ENCODE results near the gene CUTA. TPM values are rescaled to one million over a fixed set of nuclear protein-coding genes. Genes with fewer than 3 reads are reported as not detected.

The CUTA gene
- total and polyA plus RNA-seq, 5 donors from 2014 or later = 202 to 529 (median 476) TPM

GRCh38 chr6:33425668-33426577 lies 8.0 kb upstream of the CUTA start:
- peaks cover 60% of the 10 kb centered on the region for H3K4me1 ChIP-seq (ENCODE audit: control insufficient read depth, insufficient read depth, low read length, poor library complexity, severe bottlenecking)
- Mint-ChIP-seq H3K4me3 (peak overlapping the region; percentile 87 to 98 (median 96)), H3K36me3 (peaks cover 3% of the 10 kb centered on the region), H3K4me1 (peaks cover 17 to 83% (median 59%) of the 10 kb centered on the region in 4 donors), H3K27ac (peak overlapping the region; percentile 95 to 100 (median 96)), H3K9me3 (peaks cover 0 to 3% (median 0%) of the 10 kb centered on the region in 7 donors), H3K27me3 (peaks cover 16% of the 10 kb centered on the region)
- H3K27me3 ChIP-seq (ENCODE audit: control insufficient read depth, insufficient read depth, low read length) = no peaks in the 10 kb centered on the region
- DNase-seq = peak; percentile 73 to 89 (median 79)
- H3K27ac ChIP-seq (ENCODE audit: insufficient read depth, low read length, poor library complexity, severe bottlenecking) = peak overlapping the region; percentile 90
- H3K4me3 ChIP-seq (ENCODE audit: low read depth, low read length) = peak overlapping the region; percentile 85
- H3K9me3 ChIP-seq (ENCODE audit: control insufficient read depth in 2 of 2, low read length in 2 of 2) = no peaks in the 10 kb centered on the region
- peak; percentile 54 to 59 for ATAC-seq (ENCODE audit: low read depth in 2 of 2)
- no peaks in the 10 kb centered on the region for H3K36me3 ChIP-seq (ENCODE audit: control insufficient read depth, insufficient read depth, low read length)

DNA sequence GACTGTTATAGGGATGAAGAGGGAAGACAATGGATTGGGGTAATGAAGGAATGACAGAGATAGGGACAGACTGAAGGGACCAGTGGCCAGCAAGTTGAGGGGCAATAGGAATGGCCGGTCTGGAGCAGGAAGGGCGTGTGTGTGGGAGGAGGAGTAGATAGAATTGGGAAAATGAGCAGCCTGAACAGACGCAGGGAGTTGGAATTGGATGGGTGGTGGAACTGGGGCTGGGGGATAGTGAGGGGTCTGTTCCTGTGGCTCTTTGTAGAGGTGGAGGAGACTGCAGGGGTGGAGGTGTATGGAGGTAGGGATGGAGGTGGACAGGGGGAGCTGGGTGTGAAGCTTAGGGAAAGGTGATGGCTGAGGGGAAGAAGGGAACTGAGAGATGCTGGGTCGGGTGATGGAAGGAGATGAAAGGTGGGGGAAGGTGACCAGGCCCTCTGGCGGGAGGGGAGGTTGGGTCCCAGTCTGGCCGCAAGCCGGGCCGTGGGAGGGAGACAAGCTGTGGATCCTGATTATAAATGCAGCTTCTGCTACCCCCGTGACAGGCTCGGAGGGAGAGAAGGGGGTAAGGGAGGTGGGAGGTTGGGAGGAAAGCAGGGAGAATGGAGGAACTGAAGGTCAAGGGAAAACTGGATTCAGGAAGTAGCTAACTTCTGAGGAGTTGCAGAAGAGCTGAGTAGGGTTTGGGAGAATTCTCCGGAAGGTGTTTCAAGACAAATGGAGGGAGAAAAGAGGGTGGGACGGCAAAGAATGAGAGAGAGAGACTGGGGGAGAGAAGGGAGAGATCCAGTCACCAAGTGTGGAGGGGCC lies 7.2 kb upstream of the CUTA start:
- Mint-ChIP-seq H3K4me3 (peak overlapping the region; percentile 87 to 98 (median 96)), H3K27me3 (peaks cover 16% of the 10 kb centered on the region), H3K36me3 (peaks cover 3% of the 10 kb centered on the region), H3K9me3 (peaks cover 0 to 3% (median 0%) of the 10 kb centered on the region in 7 donors), H3K4me1 (peaks cover 10 to 78% (median 51%) of the 10 kb centered on the region in 4 donors), H3K27ac (peak overlapping the region; percentile 95 to 100 (median 96))
- Histone ChIP-seq H3K27ac (ENCODE audit: insufficient read depth, low read length, poor library complexity, severe bottlenecking) (peak overlapping the region; percentile 90), H3K27me3 (ENCODE audit: control insufficient read depth, insufficient read depth, low read length) (no peaks in the 10 kb centered on the region), H3K4me1 (ENCODE audit: control insufficient read depth, insufficient read depth, low read length, poor library complexity, severe bottlenecking) (peaks cover 59% of the 10 kb centered on the region), H3K4me3 (ENCODE audit: low read depth, low read length) (peak overlapping the region; percentile 81), H3K9me3 (ENCODE audit: control insufficient read depth in 2 of 2, low read length in 2 of 2) (no peaks in the 10 kb centered on the region), H3K36me3 (ENCODE audit: control insufficient read depth, insufficient read depth, low read length) (no peaks in the 10 kb centered on the region)
- ATAC-seq (ENCODE audit: low read depth in 2 of 2) (no peak), DNase-seq (no peak)

- peak overlapping the region; percentile 79 to 98 (median 92) for H3K4me3 Mint-ChIP-seq
- peak overlapping the region in 2 of 3 donors; percentile 28 to 67 for H3K27ac Mint-ChIP-seq
Observed at GRCh38 chr6:33423777-33424176, 5.9 kb upstream of the CUTA start.

DNA sequence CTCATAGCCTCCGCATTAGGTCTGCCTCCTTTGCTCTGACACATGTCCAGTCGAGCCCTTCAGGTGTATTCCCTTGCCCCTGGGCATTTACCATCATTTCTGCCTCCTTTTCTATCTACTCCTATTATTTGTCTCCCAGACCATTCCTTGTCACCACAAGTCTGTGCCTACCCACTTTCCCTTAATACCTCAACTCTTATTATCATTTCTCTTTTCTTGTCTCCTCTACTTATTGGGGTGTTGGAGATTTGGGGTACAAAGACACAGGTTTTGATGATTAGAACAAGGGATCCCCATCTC lies 3.4 kb upstream of the CUTA start:
- DNase-seq (no peak), ATAC-seq (ENCODE audit: low read depth in 2 of 2) (no peak)
- H3K36me3 ChIP-seq (ENCODE audit: control insufficient read depth, insufficient read depth, low read length) = peaks cover 5% of the 10 kb centered on the region
- H3K4me3 ChIP-seq (ENCODE audit: low read depth, low read length) = no peak overlapping the region
- H3K9me3 Mint-ChIP-seq = peaks cover 0 to 3% (median 0%) of the 10 kb centered on the region in 7 donors
- no peaks in the 10 kb centered on the region for H3K9me3 ChIP-seq (ENCODE audit: control insufficient read depth in 2 of 2, low read length in 2 of 2)
- peaks cover 3% of the 10 kb centered on the region for H3K36me3 Mint-ChIP-seq
- peak overlapping the region in 2 of 3 donors; percentile 7 to 22 for H3K27ac Mint-ChIP-seq
- H3K27ac ChIP-seq (ENCODE audit: insufficient read depth, low read length, poor library complexity, severe bottlenecking) = no peak overlapping the region
- H3K4me1 ChIP-seq (ENCODE audit: control insufficient read depth, insufficient read depth, low read length, poor library complexity, severe bottlenecking) = peaks cover 59% of the 10 kb centered on the region
- peaks cover 14 to 80% (median 49%) of the 10 kb centered on the region in 4 donors for H3K4me1 Mint-ChIP-seq
- no peaks in the 10 kb centered on the region for H3K27me3 ChIP-seq (ENCODE audit: control insufficient read depth, insufficient read depth, low read length)
- peaks cover 14% of the 10 kb centered on the region for H3K27me3 Mint-ChIP-seq
- H3K4me3 Mint-ChIP-seq = peak overlapping the region in 3 of 4 donors; percentile 13 to 88 (median 76)

More at GRCh38 chr6:33423777-33424176, 5.9 kb upstream of the CUTA start:
- Mint-ChIP-seq H3K36me3 (peaks cover 3% of the 10 kb centered on the region), H3K27me3 (peaks cover 14% of the 10 kb centered on the region), H3K4me1 (peaks cover 3 to 77% (median 46%) of the 10 kb centered on the region in 4 donors), H3K9me3 (peaks cover 0 to 3% (median 0%) of the 10 kb centered on the region in 7 donors)
- Histone ChIP-seq H3K4me3 (ENCODE audit: low read depth, low read length) (no peak overlapping the region), H3K27me3 (ENCODE audit: control insufficient read depth, insufficient read depth, low read length) (no peaks in the 10 kb centered on the region), H3K36me3 (ENCODE audit: control insufficient read depth, insufficient read depth, low read length) (no peaks in the 10 kb centered on the region), H3K9me3 (ENCODE audit: control insufficient read depth in 2 of 2, low read length in 2 of 2) (no peaks in the 10 kb centered on the region), H3K27ac (ENCODE audit: insufficient read depth, low read length, poor library complexity, severe bottlenecking) (no peak overlapping the region), H3K4me1 (ENCODE audit: control insufficient read depth, insufficient read depth, low read length, poor library complexity, severe bottlenecking) (peaks cover 57% of the 10 kb centered on the region)
- no peak for ATAC-seq (ENCODE audit: low read depth in 2 of 2)
- DNase-seq = no peak

DNA sequence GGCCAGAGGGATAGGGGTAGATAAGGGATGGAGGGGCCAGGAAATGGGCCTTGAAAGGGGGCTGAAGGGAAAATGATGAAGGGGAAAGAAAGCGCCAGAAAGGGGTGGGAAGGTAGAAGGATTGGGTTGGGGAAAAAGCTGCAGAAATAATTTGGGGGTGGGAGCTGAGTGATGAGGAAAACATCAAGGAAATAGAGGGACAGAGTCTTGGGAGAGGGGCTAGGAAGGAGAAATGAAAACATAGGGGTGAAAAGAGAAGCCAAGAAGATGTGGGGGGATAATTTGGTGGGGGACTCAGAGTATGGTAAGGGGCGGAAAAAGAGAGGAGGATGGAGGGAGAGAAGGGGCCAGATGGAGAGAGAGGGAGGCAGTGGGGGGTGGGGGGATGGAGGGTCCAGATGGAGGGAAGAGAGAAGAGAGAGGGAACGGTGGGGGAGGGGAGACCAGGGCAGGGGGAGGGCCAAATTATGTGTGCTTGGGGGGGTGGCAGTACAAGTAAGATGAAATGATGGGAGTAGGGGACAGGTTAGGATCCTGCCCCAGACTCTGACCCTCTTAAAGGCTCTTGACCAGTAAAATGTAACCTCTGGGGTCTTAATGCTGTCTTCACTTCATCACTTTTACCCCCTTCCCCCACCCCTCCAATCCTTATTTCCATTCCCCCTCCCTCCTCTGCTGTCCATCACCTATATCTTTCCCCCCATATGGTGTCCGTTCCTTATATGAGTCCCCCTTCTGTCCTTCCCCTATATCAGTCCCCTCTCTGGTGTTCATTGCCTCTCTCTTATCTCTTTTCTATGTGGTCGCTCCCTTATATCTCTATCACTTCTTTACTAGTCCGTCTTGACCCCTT lies 2.8 kb upstream of the CUTA start:
- no peaks in the 10 kb centered on the region for H3K27me3 ChIP-seq (ENCODE audit: control insufficient read depth, insufficient read depth, low read length)
- Mint-ChIP-seq H3K9me3 (peaks cover 0 to 3% (median 0%) of the 10 kb centered on the region in 7 donors), H3K4me3 (peak overlapping the region in 3 of 4 donors; percentile 13 to 88 (median 76)), H3K27me3 (peaks cover 14% of the 10 kb centered on the region), H3K27ac (peak overlapping the region in 2 of 3 donors; percentile 7 to 72), H3K4me1 (peaks cover 17 to 82% (median 50%) of the 10 kb centered on the region in 4 donors), H3K36me3 (peaks cover 4% of the 10 kb centered on the region)
- DNase-seq = no peak
- no peaks in the 10 kb centered on the region for H3K9me3 ChIP-seq (ENCODE audit: control insufficient read depth in 2 of 2, low read length in 2 of 2)
- no peak for ATAC-seq (ENCODE audit: low read depth in 2 of 2)
- no peak overlapping the region for H3K4me3 ChIP-seq (ENCODE audit: low read depth, low read length)
- H3K36me3 ChIP-seq (ENCODE audit: control insufficient read depth, insufficient read depth, low read length) = peaks cover 9% of the 10 kb centered on the region
- no peak overlapping the region for H3K27ac ChIP-seq (ENCODE audit: insufficient read depth, low read length, poor library complexity, severe bottlenecking)
- H3K4me1 ChIP-seq (ENCODE audit: control insufficient read depth, insufficient read depth, low read length, poor library complexity, severe bottlenecking) = peaks cover 59% of the 10 kb centered on the region

GRCh38 chr6:33419580-33420490 lies 1.9 kb upstream of the CUTA start, which contains the start of gene SYNGAP1:
Gene SYNGAP1 (plus strand): TSS chr6:33420065. CDS start chr6:33420265, 200 bp downstream.
- peak within 1 kb of the TSS; percentile 97 for H3K27ac ChIP-seq (ENCODE audit: insufficient read depth, low read length, poor library complexity, severe bottlenecking)
- H3K27me3 Mint-ChIP-seq = peaks cover 14% of the 10 kb centered on the region
- H3K4me1 Mint-ChIP-seq = peaks cover 17 to 82% (median 50%) of the 10 kb centered on the region in 4 donors
- peaks cover 59% of the 10 kb centered on the region for H3K4me1 ChIP-seq (ENCODE audit: control insufficient read depth, insufficient read depth, low read length, poor library complexity, severe bottlenecking)
- no peak for ATAC-seq (ENCODE audit: low read depth in 2 of 2)
- peaks cover 10% of the 10 kb centered on the region for H3K36me3 Mint-ChIP-seq
- peak within 1 kb of the TSS; percentile 66 to 96 (median 94) for H3K4me3 Mint-ChIP-seq
- H3K9me3 Mint-ChIP-seq = peaks cover 0 to 3% (median 0%) of the 10 kb centered on the region in 7 donors
- no peaks in the 10 kb centered on the region for H3K9me3 ChIP-seq (ENCODE audit: control insufficient read depth in 2 of 2, low read length in 2 of 2)
- H3K36me3 ChIP-seq (ENCODE audit: control insufficient read depth, insufficient read depth, low read length) = peaks cover 18% of the 10 kb centered on the region
- DNase-seq = peak in 1 of 3 donors; percentile 53
- no peaks in the 10 kb centered on the region for H3K27me3 ChIP-seq (ENCODE audit: control insufficient read depth, insufficient read depth, low read length)
- peak within 1 kb of the TSS; percentile 99 to 100 (median 100) for H3K27ac Mint-ChIP-seq
- H3K4me3 ChIP-seq (ENCODE audit: low read depth, low read length) = peak within 1 kb of the TSS; percentile 77

Data from CD4-positive, CD25-positive, alpha-beta regulatory T cell (primary cell).